ENCODE measurements around the gene ZNF155.
"Not testable (repeated sequence)": the region's sequence is repeated elsewhere in the genome, so short reads cannot be mapped to it uniquely, and the experiment has no call there.

ZNF155 gene

DNA sequence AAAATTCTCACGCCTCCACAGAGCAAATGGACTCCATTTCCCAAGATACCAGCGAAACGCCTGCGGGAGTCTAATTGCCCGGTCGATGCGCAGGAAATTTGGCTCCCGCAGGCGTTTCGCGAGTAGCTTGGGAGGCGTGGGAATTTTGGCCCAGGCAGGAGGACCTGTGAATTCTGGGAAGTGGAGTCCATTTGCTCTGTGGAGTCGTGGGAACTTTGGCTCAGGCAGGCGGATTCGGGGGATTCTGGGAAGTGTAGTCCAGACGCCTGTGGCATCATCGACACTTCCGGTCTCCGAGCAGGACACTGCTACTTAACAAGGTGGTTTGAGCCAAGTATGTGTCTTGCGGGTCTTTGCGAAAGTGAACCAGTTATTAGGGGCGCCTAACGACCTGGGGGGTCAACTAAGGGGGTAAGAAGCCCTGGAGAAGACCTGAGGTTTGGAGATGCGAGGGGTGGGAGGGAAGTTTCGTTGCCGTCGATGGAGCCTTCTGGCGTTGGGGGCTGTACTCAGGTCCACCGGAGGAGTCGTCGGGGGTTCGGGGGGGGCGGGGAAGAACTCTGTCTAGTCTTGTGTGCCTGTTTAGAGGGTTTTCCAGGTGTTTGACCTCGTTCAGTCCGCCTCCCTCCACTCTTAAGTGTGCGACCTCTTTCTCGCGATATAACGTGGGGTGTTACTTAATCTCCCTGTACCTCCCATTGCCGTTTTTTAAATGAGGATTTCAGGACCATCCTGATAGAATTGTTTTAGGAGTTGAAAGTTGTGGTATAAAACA is at the start of gene ZNF155:
ZNF155 (plus strand) TSS at position 277 of the 775 bp plus-strand sequence. CDS start 4,356 bp downstream, outside the sequence.
- DNase-seq, result peak; percentile 100

DNA sequence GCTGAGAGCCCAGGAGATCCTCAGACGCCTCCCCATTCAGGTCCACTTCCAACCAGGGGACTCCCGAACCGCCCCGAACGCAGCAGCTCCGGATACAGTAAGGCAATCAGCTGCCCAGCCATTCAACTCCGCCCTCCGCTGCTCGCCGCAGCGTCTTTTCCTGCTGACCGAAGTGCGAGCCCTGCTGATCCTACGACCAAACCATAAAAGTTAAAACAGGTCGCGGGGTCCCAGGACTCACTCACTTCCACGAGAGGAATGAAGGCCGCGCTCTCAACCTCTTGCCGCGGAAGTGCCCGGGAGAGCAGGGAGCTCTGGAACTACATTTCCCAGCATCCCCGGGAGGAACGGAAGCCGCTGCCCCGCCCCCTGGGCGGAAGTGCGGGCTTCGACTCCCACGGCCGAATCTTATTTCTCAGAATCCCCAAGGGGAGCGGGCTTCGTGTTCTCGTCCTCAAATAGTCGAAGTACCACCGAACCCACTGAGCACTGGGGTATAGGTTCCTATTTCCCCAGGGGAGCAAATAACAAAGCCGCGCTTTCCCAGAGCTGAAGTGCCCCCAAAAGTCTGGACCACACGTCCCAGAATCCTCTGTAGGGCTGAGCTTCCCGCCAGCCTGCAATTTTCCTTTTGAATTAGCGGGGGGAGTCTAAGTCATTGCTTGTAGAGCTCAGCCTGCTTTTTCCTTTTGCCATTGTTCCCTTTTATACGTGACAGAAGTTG is 48.8 kb upstream of the ZNF155 start, which contains the start of gene ZNF45:
ZNF45 (minus strand) TSS at position 298 of the 724 bp plus-strand sequence. CDS start 13,097 bp downstream, outside the sequence.
- DNase-seq, result peak; percentile 96

DNA sequence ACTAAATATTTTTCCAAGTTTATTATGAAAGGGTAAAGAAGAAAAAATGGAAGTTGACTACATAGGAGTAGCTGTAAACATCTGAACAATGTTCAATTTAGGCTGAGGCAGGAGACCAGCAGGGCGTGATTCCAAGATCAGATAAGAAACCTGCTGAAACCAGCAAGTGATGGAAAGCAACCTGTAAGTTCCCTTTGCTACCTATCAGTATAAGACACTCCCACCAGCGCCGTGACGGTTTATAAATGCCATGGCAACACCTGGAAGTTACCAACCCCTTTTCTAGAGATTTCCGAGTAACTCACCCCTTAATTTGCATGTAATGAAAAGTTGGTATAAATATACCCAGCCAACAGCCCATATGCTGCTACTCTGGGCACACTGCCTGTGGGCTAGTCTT is 47.8 kb upstream of the ZNF155 start:
- peak; percentile 15 for DNase-seq

DNA sequence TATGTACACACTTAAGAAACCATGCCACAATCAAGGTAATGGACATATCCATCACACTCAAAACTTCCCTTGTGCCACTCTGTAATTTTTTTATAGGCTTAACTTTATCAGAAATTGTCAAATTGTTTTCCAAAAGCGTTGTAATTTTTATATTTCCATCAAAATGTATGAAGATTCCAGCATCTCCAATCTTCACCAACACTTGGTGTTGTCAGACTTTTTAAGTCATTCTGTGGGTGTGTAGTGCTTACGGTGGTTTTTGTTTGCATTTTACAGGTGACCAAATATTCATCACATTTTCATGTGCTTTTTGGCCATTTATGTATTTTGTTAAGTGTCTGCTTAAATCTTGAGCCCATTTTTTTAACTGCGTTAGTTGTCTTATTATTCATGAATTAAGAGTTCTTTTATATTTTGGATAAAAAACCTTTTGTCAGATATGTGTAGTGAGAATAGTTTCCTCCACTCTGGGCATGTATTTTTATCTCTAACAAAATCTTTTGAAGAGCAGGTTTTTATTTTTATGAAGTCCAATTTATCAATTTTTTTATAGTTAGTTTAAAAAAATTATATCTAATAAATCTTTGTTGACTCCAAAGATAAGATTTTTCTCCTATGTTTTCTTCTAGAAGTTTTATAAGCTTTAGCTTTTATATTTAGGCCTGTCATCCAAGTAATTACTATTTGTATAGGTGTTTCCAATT is 44.3 kb upstream of the ZNF155 start:
- DNase-seq, result no peak

DNA sequence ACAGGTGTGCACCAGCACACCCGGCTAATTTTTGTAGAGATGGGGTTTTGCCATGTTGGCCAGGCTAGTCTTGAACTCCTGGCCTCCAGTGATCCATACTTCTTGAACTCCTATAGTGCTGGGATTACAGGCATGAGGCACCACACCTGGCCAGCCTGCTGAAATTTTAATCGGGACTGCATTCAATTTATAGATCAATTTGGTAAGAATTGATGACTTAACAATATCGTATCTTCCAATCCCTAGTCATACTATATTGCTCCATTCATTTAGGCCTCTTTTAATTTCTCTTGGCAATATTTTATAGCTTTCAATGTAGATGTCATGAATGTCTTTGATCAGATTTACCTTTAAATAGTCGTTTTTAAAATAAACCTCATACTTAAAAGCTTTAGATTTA is 43.3 kb upstream of the ZNF155 start:
- DNase-seq, result no peak

DNA sequence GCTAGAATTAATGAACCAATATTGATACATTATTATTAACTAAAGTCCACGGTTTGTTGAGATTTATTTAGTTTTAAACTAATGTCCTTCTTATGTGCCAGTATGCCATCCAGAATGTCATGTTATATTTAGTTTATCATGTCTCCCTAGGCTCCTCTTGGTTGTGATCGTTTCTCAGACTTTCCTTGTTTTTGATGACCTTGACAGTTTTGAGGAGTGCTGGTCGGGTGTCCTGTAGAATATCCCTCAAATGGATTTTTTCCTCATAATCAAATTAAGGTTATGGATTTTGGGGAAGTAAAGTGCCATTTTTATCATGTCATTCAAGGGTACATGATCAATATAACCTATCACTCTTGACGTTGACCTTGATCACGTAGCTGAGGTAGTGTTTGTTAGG is 42.8 kb upstream of the ZNF155 start:
- DNase-seq, result no peak

DNA sequence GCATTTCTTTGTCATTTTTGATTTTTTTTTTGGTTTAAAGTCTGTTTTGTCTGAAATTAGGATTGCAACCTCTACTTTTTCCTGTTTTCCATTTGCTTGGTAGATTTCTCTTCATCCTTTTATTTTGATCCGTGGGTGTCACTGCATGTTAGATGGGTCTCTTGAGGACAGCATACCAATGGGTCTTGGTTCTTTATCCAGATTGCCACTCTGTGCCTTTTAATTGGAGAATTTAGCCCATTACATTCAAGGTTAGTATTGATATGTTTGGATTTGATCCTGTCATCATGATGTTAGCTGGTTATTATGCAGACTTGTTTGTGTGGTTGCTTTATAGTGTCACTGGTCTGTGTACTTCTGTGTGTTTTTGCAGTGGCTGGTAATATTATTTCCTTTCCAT is 36.6 kb upstream of the ZNF155 start:
- not testable (repeated sequence) for DNase-seq

DNA sequence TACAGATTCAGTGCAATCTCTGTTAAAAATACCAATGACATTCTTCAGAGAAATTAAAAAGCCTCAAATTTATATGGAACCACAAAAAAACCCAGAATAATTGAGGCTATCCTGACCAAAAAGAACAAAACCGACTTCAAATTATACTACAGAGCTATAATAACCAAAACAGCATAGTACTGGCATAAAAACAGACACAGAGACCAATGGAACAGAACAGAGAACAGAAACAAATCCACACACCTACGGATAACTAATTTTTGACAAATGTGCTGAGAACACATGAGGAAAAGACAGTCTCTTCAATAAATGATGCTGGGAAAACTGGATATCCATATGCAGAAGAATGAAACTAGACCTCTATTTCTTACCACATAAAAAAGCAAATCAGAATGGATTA is 34.2 kb upstream of the ZNF155 start:
- DNase-seq, result not testable (repeated sequence)

DNA sequence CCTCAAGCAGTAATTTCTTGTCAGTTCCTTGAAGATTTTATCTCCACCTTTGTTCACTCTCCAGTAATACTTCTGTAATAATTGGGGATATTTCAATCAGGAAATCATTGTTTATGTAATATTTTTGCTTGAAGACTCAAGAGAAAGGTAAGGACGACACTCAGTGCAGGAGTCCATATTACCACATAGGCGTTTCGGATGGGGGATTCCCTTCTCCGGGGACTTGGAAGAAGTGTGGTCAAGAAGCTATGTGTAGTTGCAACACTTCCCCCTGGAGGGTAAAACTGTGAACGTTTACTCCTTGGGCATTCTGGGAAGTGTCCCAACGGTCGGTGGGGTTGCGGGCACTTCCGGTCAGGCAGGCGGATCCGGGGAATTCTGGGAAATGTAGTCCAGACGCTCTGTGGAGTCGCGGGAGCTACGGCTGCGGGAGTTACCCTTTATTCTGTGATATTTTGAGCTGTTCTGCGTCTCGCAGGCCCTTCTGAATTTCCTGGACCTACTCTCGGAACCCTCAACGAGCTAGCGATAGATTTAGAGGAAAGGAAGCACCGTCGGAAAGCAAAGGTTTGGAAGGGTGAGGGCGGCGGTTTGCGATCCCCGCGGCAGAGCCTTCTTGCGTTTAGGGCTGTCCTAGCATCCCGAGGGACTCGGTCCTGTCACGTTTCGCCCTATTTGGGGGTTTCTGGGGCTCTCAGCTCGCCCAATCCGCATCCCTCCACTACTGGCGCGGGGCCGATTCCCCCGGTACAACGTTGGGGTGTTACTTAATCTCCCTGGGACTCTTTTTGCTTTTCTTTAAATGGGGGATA is 32.9 kb upstream of the ZNF155 start, which contains the start of gene ZNF221:
ZNF221 (plus strand) TSS at position 395 of the 812 bp plus-strand sequence. CDS start 11,499 bp downstream, outside the sequence.
- peak; percentile 99 for DNase-seq

DNA sequence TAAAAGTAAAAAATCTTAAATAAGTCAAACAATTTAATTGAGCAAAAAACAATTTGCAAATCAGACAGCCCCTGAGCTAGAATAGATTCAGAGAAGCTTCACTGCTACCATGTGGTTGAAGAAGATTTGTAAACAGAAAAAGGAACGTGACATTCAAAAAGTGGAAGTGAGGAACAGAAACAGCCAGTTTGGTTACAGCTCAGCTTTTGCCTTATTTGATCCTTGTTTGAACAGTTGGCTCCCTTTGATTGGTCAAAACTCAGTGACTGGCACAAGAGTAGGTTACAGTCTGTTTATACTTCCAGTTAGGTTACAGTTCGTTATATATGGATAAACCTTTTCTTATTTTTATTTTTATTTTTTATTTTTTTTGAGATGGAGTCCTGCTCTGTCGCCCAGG is 27.2 kb upstream of the ZNF155 start:
- no peak for DNase-seq

DNA sequence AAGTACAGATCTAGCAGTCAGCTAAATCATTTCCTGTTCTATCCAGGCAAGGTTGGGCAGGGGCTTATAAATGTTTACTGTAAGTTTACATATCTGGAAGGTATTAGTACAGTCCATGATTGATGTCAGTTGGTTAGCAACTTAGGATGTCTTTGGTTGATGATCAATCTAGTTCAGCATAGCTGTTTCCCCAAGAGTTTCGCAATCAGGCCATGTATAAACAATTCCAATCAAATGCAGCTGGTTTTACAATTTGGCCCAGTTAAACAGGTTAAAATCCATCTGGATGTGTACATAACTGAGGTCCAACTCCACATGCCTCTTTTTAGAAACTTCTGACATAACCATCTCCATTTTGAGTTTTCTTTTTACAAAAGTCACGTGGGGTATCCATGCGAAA is 26.1 kb upstream of the ZNF155 start:
- DNase-seq, result no peak

DNA sequence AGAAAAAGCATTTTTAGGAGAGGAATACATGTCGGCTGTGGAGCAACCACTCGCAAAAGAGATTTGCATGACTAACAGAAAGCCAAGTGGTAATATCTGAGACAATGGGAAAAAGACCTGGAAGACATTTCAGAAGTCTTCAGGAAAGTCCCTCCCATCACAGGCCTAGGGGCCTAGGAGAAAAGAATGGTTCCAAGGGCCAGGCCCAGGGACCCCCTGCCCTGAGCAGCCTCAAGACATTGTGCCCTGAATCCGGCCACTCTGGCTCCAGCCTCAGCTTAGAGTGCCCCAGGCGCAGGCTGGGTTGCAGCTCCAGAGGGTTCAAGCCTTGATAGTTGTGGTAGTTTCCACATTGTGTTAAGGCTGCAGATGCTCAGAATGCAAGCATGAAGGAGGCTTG is 23.6 kb upstream of the ZNF155 start:
- no peak for DNase-seq

DNA sequence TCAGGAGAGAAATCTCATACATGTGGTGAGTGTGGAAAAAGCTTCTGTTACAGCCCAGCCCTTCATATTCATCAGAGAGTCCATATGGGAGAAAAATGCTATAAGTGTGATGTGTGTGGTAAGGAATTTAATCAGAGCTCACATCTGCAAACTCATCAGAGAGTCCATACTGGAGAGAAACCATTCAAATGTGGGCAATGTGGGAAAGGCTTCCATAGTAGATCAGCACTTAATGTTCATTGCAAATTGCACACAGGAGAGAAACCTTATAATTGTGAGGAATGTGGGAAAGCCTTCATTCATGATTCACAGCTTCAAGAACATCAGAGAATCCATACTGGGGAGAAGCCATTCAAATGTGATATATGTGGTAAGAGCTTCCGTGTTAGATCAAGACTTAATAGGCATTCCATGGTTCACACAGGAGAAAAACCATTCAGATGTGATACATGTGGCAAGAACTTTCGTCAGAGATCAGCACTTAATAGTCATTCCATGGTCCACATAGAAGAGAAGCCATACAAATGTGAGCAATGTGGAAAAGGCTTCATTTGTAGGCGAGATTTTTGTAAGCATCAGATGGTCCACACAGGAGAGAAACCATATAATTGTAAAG is 17.8 kb upstream of the ZNF155 start:
- no peak for DNase-seq

DNA sequence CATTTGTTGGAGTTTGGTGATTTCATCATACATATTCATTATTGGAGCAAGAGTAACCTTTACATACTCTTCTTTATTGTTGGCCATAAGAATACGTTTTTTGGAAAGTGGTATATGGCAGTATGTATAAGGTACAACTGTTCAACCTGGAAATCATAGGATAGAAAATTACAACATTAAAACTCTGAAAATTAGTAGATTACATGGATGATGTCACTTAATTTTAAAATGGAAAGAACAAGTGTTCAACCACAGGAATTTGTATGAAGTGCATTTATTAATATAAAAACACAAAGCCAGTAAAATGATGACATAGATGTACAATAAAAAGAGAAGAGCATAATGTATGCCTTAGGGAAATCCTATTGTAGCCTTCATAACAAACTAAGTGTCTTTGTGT is 7.3 kb upstream of the ZNF155 start:
- DNase-seq, result no peak

DNA sequence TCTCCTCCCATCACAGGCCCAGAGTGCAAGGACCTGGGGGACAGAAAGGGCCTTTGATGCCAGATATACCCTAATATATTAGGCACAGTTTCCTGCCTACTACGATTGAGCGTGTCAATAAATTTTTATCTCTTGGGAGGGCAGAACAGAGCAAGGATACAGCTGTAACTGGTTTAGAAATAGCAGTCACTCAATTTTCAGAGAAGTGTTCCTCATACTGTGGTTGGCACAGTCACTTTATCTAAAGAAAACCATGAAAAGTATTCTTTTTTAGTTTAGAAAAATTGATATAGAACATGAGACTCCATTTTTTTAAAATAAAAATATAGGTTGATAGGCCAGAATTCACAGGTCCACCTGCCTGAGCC is 460 bp upstream of the ZNF155 start:
- no peak for DNase-seq

DNA sequence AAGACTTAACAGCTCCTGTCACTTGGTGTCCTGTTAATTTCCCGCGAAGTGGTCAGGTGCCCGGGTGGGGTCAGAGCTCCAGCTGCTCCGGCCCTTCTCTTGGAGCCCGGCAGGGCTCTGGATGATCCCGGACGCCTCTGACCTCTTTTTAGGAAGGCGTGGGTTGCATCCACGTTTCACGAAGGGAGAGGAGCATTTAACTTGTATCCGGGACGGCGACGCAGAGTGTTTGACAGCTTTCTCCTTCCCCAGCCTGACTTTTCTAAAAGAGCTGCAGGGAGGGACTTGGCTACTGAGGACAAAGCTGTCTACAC is 656 bp downstream of the ZNF155 start:
- DNase-seq, result no peak

DNA sequence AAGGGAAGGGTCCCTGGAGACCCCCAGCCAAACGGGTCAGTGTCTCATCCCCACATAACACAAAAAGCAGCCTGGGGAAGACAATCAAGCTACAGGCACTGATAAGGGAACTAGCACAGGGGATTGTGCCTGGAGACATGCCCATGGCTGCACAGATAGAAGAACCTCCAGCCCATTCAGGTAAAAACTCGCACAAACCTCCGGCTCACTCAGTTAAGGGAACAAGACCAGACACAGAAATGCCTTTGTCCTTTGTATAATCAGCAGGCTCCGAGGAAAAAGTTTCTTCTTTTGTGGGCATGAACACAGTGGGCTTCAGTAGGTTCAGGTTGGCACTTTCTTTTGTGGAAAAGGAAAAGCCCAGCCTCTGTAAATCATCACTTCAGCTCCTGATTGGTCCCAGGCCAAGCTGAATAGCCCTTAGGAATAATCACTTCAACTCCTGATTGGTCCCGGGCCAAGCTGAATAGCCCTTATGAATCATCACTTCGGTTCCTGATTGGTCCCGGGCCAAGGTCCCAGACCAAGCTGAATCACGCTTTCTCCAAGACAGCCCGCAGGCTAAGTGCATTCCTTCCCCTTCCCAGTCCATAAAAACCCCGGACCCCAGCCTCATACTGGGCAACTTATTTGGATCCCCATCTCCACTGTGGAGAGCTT is 13.8 kb downstream of the ZNF155 start:
- DNase-seq, result no peak

DNA sequence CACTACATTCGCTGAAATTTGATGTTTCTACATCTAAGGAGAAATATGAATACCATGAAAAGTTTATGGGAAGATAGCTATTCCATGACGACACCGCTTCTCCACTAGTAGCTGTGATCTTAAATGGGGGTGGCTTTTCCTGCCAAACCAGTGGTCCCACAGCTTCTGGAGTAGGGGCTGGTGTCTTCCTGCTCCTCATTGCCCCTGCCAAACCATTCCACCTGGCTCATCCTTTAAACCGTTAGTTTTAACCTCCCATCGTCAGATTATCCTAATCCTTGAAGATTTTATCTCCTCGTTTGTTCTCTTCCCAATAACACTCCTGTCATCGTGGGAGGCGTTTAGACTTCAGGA is 18.2 kb downstream of the ZNF155 start:
- no peak for DNase-seq

DNA sequence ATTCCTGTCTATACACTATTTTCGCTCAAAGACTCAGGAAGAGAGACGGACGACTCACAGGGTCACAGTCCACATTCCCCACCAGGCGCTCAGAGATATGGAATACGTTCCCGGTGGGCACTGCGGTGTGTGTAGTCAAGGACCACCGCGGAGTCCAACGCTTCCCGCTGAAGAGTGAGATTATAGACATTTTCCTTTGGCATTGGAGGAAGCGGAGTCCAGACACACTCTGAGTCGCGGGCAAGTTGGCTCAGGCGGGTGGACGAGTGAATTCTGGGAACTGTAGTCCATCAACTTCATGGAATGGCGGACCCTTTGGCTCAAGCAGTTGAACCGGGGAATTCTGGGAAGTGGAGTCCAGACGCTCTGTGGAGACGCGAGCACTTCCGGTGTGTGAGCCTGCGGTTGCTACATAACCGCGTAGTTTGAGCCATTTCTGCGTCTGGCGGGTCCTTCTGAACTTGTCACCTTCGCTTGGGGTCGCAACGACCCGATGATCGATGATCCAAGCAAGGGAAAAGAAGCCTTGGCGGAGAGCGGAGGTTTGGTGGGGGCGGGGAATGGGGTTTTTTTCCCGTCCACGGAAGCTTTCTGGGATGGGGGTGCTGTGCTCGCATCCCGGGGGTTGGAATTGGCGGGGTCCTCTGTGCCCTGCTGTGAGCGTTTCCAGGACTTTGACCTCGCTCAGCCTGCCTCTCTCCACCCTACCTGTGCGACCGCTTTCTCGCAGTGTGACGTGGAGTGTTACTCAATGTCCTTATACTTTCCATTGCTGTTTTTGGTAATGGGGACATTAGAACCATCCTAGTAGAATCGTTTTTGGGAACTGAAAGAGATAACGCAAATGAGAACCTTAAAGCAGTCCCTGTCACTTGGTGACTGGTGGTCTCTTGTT is 18.8 kb downstream of the ZNF155 start, which contains the start of gene ZNF230:
ZNF230 (plus strand) TSS at position 392 of the 895 bp plus-strand sequence. CDS start 4,122 bp downstream, outside the sequence.
- peak; percentile 98 for DNase-seq

DNA sequence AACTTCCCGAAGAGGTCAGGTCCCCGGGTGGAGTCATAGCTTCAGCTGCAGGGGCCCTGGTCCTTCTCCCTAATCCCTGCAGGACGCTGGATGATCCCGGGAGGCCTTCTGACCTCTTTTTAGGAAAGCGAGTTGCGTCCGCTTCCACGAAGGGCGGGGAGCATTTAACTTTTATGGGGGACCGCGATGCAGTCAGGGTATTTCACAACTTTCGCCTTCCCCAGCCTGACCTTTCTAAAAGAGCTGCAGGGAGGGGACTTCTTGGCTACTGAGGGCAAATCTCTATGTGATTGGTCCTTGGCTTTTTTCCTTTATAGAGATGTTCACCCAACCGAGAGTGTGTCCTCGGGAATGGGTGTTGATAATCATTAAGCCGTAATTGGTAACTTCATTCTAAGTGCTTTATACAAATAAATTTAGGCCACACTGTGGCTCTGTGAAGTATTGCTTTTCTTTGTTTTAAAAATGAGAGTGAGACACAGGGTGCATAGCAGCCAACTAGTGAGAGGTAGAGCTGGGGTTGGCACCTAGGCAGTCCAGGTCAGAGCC is 19.5 kb downstream of the ZNF155 start:
- DNase-seq, result peak; percentile 50

Data from NCI-H69 (cell line).